Subcutaneous adipose tissue (tissue), 4 donors: ENCODE measurements around the gene SRA1. TPM values are rescaled to one million over a fixed set of nuclear protein-coding genes. Genes with fewer than 3 reads are reported as not detected.

Experiments
- total RNA-seq, 4 donors: library from RNA; depleted of rRNA; stranded (reverse); fragments of >200 nt; gene quantifications; one replicate each; pipeline ENCODE4 v1.1.0, GENCODE V29; 2016
- TF ChIP-seq, protein P1 (sequence below): fragments of 450-650 bp; IDR thresholded peaks from one replicate; pipeline ENCODE4 v1.5.1; 2016; ENCODE audit warnings: low read depth, mild to moderate bottlenecking, control low read depth, antibody characterized with exemption, moderate library complexity

SRA1 gene
- total RNA-seq, 4 donors from 2014 or later = 12.4 to 33.3 (median 14.7) TPM

DNA sequence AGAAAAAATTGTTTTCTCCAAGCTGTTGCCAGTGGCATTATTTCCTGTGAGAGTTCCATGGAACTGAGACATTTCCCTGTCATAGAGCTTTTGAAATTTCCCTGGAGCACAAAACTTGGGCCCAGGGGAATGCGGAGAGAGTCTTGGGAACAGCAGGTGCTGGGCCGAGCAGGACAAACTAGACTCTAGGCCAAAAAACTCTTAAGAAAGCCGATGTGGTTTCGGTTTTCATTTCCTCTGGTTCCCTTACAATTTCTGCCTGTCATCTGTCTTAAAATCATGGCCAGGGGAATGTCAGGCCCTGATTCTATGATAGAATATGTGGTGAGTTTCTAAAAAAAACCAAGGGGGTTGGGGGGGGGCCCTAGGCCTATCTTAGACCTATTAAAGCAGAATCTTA, 11.9 kb upstream of the SRA1 start:
- TF ChIP-seq, protein P1, sequence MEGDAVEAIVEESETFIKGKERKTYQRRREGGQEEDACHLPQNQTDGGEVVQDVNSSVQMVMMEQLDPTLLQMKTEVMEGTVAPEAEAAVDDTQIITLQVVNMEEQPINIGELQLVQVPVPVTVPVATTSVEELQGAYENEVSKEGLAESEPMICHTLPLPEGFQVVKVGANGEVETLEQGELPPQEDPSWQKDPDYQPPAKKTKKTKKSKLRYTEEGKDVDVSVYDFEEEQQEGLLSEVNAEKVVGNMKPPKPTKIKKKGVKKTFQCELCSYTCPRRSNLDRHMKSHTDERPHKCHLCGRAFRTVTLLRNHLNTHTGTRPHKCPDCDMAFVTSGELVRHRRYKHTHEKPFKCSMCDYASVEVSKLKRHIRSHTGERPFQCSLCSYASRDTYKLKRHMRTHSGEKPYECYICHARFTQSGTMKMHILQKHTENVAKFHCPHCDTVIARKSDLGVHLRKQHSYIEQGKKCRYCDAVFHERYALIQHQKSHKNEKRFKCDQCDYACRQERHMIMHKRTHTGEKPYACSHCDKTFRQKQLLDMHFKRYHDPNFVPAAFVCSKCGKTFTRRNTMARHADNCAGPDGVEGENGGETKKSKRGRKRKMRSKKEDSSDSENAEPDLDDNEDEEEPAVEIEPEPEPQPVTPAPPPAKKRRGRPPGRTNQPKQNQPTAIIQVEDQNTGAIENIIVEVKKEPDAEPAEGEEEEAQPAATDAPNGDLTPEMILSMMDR = no peak

- TF ChIP-seq, protein P1 = no peak
Measured at GRCh38 chr5:140568443-140569063, 11.3 kb upstream of the SRA1 start.

DNA sequence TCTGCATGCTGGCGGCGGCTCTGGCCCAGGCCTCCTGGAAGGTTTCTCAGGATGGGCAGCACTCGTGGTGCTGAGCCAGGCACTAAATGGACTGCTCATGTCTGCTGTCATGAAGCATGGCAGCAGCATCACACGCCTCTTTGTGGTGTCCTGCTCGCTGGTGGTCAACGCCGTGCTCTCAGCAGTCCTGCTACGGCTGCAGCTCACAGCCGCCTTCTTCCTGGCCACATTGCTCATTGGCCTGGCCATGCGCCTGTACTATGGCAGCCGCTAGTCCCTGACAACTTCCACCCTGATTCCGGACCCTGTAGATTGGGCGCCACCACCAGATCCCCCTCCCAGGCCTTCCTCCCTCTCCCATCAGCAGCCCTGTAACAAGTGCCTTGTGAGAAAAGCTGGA, 10.6 kb upstream of the SRA1 start:
- TF ChIP-seq, protein P1 = no peak

- TF ChIP-seq, protein P1 = no peak
Measured at GRCh38 chr5:140567136-140567818, 10.0 kb upstream of the SRA1 start.

DNA sequence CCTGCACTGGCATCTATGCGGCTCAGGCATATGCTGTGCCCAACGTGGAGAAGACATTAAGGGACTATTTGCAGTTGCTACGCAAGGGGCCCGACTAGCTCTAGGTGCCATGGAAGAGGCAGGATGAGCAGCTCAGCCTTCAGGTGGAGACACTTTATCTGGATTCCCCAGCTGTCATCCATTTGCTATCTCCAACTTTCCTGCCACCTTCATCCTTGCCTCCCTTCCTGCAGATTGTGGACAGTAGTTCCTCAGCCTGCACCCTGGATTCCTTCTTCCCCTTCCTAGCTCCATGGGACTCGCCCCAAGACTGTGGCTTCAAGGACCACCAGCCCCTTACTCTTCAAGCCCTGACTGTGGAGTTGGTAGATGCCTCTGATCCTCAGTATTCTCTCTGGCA, 9.4 kb upstream of the SRA1 start:
- TF ChIP-seq, protein P1 = no peak

DNA sequence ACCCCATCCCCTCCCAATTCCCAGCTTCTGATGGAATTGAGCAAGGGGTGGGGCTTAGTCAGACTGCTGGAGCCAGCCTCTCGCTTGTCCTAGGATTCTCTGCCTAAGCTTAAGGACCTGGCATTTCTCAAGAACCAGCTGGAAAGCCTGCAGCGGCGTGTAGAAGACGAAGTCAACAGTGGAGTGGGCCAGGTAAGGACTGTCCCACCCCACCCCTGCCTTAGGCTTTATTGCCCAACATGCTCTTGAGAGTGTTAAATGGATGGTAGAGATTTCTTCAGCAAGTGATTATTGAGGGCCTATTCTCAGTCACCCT, 8.5 kb upstream of the SRA1 start:
- TF ChIP-seq, protein P1 = no peak

GRCh38 chr5:140565024-140565779, 7.9 kb upstream of the SRA1 start:
- TF ChIP-seq, protein P1 = no peak
